ENCODE results near the gene FKBP4.

GRCh38 chr12:2812290-2813213 lies 17.8 kb downstream of the FKBP4 start, which contains the start of gene ITFG2:
- TF ChIP-seq CTCF (IDR thresholded peaks at IDR 0.05; ENCODE audit: insufficient read depth, low read length): no peak
- TF ChIP-seq REST (IDR thresholded peaks at IDR 0.05; ENCODE audit: insufficient replicate concordance, low read depth): peak; percentile 78

All from HL-60 (cell line).